Testis (tissue), 3 donors: ENCODE measurements around the gene CACNA1I. TPM values are rescaled to one million over a fixed set of nuclear protein-coding genes. Genes with fewer than 3 reads are reported as not detected.
A peak's percentile ranks its signal among the peaks of the same experiment; 100 is the strongest.

Experiments used
- DNase-seq: peaks from one replicate; pipeline ENCODE4 v3.0.0-alpha.2; 2019
- H3K27ac ChIP-seq, 2 donors: fragments of 200-600 bp; sonication (generic); one replicate each; pipeline ENCODE4 v1.5.1; 2019
- H3K27me3 ChIP-seq: fragments of 200-600 bp; sonication (generic); one replicate; pipeline ENCODE4 v1.5.1; 2019
- H3K36me3 ChIP-seq: fragments of 200-600 bp; sonication (generic); one replicate; pipeline ENCODE4 v1.5.1; 2017; ENCODE audit warnings: low read depth; ENCODE audit errors: missing control alignments
- H3K4me1 ChIP-seq: fragments of 200-600 bp; sonication (generic); one replicate; pipeline ENCODE4 v1.5.1; 2019
- H3K4me3 ChIP-seq, 2 donors: fragments of 200-600 bp; sonication (generic); one replicate each; pipeline ENCODE4 v1.5.1; 2017 to 2019
- H3K9me3 ChIP-seq: fragments of 200-600 bp; sonication (generic); one replicate; pipeline ENCODE4 v1.5.1; 2017
- CTCF ChIP-seq, 3 experiments: fragments of 450-650 bp in 2 of 3; fragments of 200-600 bp in 1 of 3; sonication (generic) in 1 of 3; IDR thresholded peaks; one replicate each; pipeline ENCODE4 v1.5.1; 2016 to 2019; ENCODE audit warnings: antibody characterized with exemption in 3 of 3, mild to moderate bottlenecking in 2 of 3, moderate library complexity in 1 of 3
- POLR2A ChIP-seq: fragments of 450-650 bp; IDR thresholded peaks from one replicate; pipeline ENCODE4 v1.6.1; 2017; ENCODE audit warnings: antibody characterized with exemption, mild to moderate bottlenecking, moderate library complexity
- WGBS, 2 donors: methylation state at CpG; one replicate each; pipeline ENCODE4 v1.1.5; 2018; 5-methylcytosine and 5-hydroxymethylcytosine counted together
- intact Hi-C: fragments of 100-400 bp; cut with DNase I; formaldehyde crosslinking; loops from one replicate; pipeline ENCODE4 v1.15.1; 2023; ENCODE audit warnings: low total_unique reads
- polyA plus RNA-seq: library from polyadenylated mRNA; stranded (reverse); fragments of 350-450 nt; fragmentation: Illumina TruSeq; extraction: RNeasy Lipid Tissue Mini Kit (QIAGEN cat#74804); gene quantifications from one replicate; pipeline ENCODE4 v1.2.3, GENCODE V29; 2014; ENCODE audit warnings: low read depth, low replicate concordance; ENCODE audit not compliant: insufficient read depth
- total RNA-seq, 2 donors: library from RNA; depleted of rRNA; stranded (reverse); fragments of >200 nt; gene quantifications; one replicate each; pipeline ENCODE4 v1.2.3, GENCODE V29; 2016

The CACNA1I gene
- total and polyA plus RNA-seq, 3 donors from 2014 or later = 1.3 to 2.0 (median 1.7) TPM

GRCh38 chr22:39706376-39707140, 136.0 kb downstream of the CACNA1I start:
- no peak for DNase-seq
- intact Hi-C loops = no loop called here
- H3K27ac ChIP-seq = no peak overlapping the region
- no peaks in the 10 kb centered on the region for H3K36me3 ChIP-seq
- TF ChIP-seq CTCF (IDR thresholded peaks at IDR 0.05) = no peak
- no peak for TF ChIP-seq POLR2A
- no peak overlapping the region for H3K4me3 ChIP-seq
- no peaks in the 10 kb centered on the region for H3K9me3 ChIP-seq
- H3K27me3 ChIP-seq = no peaks in the 10 kb centered on the region
- WGBS, 2 donors = 85 to 90% methylated on average over 27 of the region's 27 CpGs
- peaks cover 23% of the 10 kb centered on the region for H3K4me1 ChIP-seq

DNA sequence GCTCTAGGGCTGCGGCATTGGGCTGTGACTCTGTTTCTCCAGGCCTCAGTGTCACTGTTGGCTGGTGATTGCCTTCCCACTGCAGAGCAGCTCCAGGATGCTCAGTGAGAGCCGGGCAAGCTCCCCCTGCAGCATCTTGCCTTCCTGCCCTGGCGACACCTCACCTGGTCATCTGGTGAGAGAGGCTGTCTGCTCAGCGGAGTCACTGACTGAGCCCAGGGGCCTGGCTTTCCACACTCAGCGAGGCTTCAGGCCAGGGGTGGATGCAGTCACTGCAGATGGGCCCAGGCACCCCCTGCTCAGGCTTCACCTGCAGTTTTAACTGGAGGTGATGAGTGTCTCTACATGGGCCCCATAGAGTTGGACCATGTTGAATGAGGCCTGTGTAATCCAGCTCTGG, 136.8 kb downstream of the CACNA1I start:
- Histone ChIP-seq H3K27me3 (no peaks in the 10 kb centered on the region), H3K4me1 (peaks cover 23% of the 10 kb centered on the region), H3K27ac (no peak overlapping the region), H3K4me3 (no peak overlapping the region), H3K9me3 (no peaks in the 10 kb centered on the region), H3K36me3 (no peaks in the 10 kb centered on the region)
- intact Hi-C loops = no loop called here
- 80 to 97% methylated on average over 5 of the region's 5 CpGs for WGBS, 2 donors
- TF ChIP-seq POLR2A (no peak), CTCF (IDR thresholded peaks at IDR 0.05) (no peak)
- no peak for DNase-seq

DNA sequence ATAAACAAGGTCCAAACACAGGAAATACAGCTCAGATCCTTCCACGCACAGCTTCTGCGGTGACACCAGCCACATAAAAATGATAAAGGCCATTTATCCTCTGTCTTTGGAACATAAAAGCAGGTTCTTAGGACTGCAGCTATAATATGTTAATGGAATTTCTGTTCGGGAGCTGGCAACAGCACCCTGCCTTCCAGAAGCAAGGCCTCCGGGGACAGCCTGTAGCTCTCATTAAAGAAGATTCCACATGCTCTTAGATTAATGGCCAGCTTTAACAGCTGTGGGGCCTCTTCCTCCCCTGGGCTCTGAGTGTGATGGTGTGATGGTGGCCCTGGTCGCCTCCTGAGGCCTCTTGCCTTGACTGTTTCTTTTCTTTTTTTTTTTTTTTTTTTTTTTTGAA, 137.3 kb downstream of the CACNA1I start:
- intact Hi-C loops = no loop called here
- Histone ChIP-seq H3K27ac (no peak overlapping the region), H3K9me3 (no peaks in the 10 kb centered on the region), H3K4me1 (peaks cover 23% of the 10 kb centered on the region), H3K27me3 (no peaks in the 10 kb centered on the region), H3K36me3 (no peaks in the 10 kb centered on the region), H3K4me3 (no peak overlapping the region)
- no peak for DNase-seq
- TF ChIP-seq CTCF (IDR thresholded peaks at IDR 0.05) = no peak
- TF ChIP-seq POLR2A = no peak
- WGBS, 2 donors = 62 to 67% methylated on average over 5 of the region's 5 CpGs

GRCh38 chr22:39710380-39711150, 140.0 kb downstream of the CACNA1I start:
- Histone ChIP-seq H3K4me1 (peaks cover 14% of the 10 kb centered on the region), H3K27me3 (no peaks in the 10 kb centered on the region), H3K9me3 (no peaks in the 10 kb centered on the region), H3K4me3 (no peak overlapping the region), H3K27ac (no peak overlapping the region), H3K36me3 (no peaks in the 10 kb centered on the region)
- 43 to 55% methylated on average over 12 to 15 of the region's 15 CpGs for WGBS, 2 donors
- peak; percentile 84 for DNase-seq
- intact Hi-C loops = no loop called here
- TF ChIP-seq POLR2A = no peak
- TF ChIP-seq CTCF (IDR thresholded peaks at IDR 0.05) = no peak
